Measurements from ENCODE around the gene RHBDF1. TPM values are rescaled to one million over a fixed set of nuclear protein-coding genes. Genes with fewer than 3 reads are reported as not detected.

RHBDF1 gene
- total RNA-seq, 4 donors from 2014 or later = 92.7 to 157 (median 137) TPM

DNA sequence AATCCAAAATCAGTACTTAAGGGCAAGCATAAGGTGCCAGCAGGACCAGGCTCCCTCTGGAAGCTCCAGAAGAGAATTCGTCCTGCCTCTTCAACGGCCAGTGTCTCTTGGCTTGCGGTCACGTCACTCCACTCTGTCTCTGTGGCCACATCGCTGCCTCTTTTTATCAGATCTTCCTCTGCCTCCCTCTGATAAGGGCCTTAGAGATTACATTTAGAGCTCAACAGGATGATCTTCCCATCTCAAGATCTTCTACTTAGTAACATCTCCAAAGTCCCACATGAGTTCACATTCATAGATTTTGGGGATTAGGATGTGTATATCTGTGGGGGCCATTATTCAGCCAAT, 22.5 kb upstream of the RHBDF1 start:
- no peak for DNase-seq (ENCODE audit: low spot score in 2 of 2)
- Histone ChIP-seq H3K9me3 (no peaks in the 10 kb centered on the region), H3K4me3 (no peak overlapping the region), H3K4me1 (peaks cover 0 to 74% (median 13%) of the 10 kb centered on the region in 4 donors), H3K27ac (peak overlapping the region in 1 of 4 donors; percentile 75), H3K36me3 (peaks cover 0 to 44% (median 9%) of the 10 kb centered on the region in 3 donors), H3K27me3 (no peaks in the 10 kb centered on the region)
- WGBS, 2 donors = 89 to 90% methylated on average over 5 of the region's 5 CpGs
- no peak for TF ChIP-seq EP300 (IDR thresholded peaks at IDR 0.05)
- TF ChIP-seq, protein P1, sequence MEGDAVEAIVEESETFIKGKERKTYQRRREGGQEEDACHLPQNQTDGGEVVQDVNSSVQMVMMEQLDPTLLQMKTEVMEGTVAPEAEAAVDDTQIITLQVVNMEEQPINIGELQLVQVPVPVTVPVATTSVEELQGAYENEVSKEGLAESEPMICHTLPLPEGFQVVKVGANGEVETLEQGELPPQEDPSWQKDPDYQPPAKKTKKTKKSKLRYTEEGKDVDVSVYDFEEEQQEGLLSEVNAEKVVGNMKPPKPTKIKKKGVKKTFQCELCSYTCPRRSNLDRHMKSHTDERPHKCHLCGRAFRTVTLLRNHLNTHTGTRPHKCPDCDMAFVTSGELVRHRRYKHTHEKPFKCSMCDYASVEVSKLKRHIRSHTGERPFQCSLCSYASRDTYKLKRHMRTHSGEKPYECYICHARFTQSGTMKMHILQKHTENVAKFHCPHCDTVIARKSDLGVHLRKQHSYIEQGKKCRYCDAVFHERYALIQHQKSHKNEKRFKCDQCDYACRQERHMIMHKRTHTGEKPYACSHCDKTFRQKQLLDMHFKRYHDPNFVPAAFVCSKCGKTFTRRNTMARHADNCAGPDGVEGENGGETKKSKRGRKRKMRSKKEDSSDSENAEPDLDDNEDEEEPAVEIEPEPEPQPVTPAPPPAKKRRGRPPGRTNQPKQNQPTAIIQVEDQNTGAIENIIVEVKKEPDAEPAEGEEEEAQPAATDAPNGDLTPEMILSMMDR (IDR thresholded peaks at IDR 0.05) = no peak
- no peak for TF ChIP-seq POLR2A (IDR thresholded peaks at IDR 0.05)

DNA sequence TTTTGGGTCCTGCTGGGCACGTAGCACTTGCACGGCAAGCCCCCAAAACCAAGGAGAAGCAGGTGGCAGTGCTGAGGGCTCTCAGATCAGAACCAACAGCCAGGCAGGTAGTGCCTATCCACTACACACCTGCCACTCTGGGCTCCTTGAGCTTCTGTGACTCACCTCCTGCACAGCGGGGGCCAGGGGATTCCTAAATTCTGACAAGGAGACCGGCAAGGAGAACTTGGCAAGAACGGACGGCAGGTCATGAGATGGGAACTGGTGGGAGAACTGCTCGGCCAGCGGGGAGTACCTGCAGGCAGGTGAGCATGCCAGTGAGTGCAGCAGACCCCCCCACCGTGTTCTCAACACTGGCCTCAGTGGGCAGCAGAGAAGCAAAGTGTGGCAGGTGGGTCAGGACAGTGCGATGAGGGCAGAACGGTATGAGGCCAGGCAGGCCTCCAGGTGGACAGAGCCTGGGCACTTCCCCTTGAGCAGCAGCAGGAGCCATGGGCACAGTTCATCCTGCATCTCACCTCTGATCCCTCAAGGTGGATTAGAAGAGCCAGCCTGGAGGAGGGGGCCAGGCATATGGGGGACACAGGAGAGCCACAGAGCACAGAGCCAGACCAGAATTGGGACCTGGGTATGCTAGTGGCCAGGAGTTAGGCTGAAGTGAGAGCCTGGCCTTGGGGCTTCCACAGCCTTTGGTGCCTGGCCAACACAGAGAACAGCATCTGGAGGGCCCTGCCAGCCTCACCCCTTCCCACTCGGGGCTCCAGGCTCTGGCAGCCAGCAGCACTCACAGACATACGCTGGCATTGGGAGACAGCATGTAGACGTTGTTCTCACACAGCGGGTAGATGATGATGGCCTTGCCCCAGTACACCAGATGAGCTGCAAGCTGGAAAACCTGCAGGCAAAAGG, 20.3 kb upstream of the RHBDF1 start:
- TF ChIP-seq, protein P1 (IDR thresholded peaks at IDR 0.05) = no peak
- no peak for TF ChIP-seq EP300 (IDR thresholded peaks at IDR 0.05)
- TF ChIP-seq POLR2A (IDR thresholded peaks at IDR 0.05) = no peak
- Histone ChIP-seq H3K4me1 (peaks cover 0 to 69% (median 13%) of the 10 kb centered on the region in 4 donors), H3K4me3 (no peak overlapping the region), H3K27me3 (no peaks in the 10 kb centered on the region), H3K36me3 (peaks cover 0 to 50% (median 14%) of the 10 kb centered on the region in 3 donors), H3K9me3 (no peaks in the 10 kb centered on the region), H3K27ac (peak overlapping the region; percentile 38 to 80 (median 57))
- WGBS, 2 donors = 84 to 90% methylated on average over 12 to 15 of the region's 15 CpGs
- DNase-seq (ENCODE audit: low spot score in 2 of 2) = no peak

DNA sequence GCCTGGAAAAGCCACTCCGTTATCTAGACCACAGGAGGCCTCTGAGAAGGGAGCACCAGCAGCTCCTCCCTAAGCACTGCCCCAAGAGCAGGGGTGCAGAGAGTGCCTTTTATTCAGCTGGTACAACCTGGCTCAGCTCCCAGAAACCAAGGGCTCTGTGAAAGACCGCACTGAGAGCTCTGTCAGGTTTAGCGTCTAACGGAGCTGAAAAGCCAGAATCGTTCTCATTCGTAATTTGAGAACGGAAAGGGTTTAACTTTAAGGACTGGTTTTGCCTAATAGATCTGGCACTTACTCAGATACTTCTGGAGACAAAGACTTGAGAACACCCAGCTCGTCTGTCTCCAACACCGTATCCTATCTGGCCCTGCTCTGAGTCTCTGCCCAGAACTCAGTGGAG, 19.1 kb upstream of the RHBDF1 start:
- TF ChIP-seq POLR2A (IDR thresholded peaks at IDR 0.05) (peak in 1 of 2 donors; percentile 10), EP300 (IDR thresholded peaks at IDR 0.05) (peak in 1 of 2 donors; percentile 42)
- TF ChIP-seq, protein P1 (IDR thresholded peaks at IDR 0.05) = no peak
- no peak overlapping the region for H3K4me3 ChIP-seq
- 32 to 33% methylated on average over 9 of the region's 9 CpGs for WGBS, 2 donors

DNA sequence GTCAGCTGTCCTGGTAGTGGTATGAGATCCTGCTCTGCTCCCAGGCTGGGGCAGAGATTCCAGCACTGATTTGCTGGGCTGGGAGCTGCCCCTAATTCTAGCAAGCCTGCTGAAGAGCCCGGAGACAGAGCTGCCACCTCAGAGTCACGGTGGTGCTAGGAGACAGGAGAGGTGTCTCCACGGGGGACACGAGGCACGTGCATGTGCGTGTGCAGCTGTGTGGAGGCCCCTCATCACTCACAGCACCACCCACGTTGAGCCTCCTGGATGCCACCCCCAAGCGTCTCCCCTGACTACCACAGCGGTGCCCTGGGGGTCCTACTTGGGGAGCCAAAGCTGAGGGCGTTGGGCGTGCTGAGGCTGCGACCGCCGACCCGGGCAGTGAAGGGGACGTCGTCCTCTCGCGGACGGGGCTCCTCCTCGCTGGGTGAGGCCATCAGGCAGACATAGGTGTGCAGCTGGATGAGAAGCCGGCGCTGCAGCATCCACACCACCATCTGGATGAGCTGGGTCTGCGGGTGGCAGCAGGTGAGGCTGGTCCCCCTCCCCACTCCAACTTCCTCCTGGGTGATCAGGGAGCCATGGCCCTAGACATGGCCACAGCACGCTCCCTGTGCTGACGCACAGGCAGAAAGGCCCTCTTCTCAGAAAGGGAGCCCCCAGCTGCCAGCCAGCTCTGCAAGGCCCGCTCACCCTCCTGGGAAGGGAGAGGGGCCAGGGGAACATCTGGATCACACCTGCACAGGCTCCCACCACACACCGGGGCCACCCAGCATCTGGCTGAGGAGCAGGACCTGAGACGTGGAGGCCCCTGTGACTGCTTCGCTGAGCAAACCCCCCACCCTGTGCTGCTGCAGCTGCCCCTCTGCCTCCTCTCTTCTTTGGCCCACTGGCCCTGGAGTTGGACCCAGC, 17.2 kb upstream of the RHBDF1 start:
- no peak overlapping the region for H3K4me3 ChIP-seq
- peaks cover 0 to 73% (median 22%) of the 10 kb centered on the region in 3 donors for H3K36me3 ChIP-seq
- H3K27me3 ChIP-seq = no peaks in the 10 kb centered on the region
- H3K9me3 ChIP-seq = no peaks in the 10 kb centered on the region
- DNase-seq (ENCODE audit: low spot score in 2 of 2) = no peak
- 84 to 87% methylated on average over 8 to 27 of the region's 30 CpGs for WGBS, 2 donors
- no peak for TF ChIP-seq EP300 (IDR thresholded peaks at IDR 0.05)
- TF ChIP-seq POLR2A (IDR thresholded peaks at IDR 0.05) = no peak
- TF ChIP-seq, protein P1 (IDR thresholded peaks at IDR 0.05) = no peak
- peak overlapping the region in 3 of 4 donors; percentile 59 to 73 (median 73) for H3K27ac ChIP-seq
- H3K4me1 ChIP-seq = peaks cover 0 to 75% (median 26%) of the 10 kb centered on the region in 4 donors

More for the DNA sequence above, 19.1 kb upstream of the RHBDF1 start:
- Histone ChIP-seq H3K27ac (peak overlapping the region; percentile 5 to 80 (median 56)), H3K27me3 (no peaks in the 10 kb centered on the region), H3K36me3 (peaks cover 0 to 60% (median 19%) of the 10 kb centered on the region in 3 donors), H3K9me3 (no peaks in the 10 kb centered on the region), H3K4me1 (peaks cover 0 to 61% (median 13%) of the 10 kb centered on the region in 4 donors)
- no peak for DNase-seq (ENCODE audit: low spot score in 2 of 2)
